ENCODE results near the gene QRFP.

GRCh38 chr9:130890870-130891687 lies 5.5 kb downstream of the QRFP start:
- TF ChIP-seq, protein P1, sequence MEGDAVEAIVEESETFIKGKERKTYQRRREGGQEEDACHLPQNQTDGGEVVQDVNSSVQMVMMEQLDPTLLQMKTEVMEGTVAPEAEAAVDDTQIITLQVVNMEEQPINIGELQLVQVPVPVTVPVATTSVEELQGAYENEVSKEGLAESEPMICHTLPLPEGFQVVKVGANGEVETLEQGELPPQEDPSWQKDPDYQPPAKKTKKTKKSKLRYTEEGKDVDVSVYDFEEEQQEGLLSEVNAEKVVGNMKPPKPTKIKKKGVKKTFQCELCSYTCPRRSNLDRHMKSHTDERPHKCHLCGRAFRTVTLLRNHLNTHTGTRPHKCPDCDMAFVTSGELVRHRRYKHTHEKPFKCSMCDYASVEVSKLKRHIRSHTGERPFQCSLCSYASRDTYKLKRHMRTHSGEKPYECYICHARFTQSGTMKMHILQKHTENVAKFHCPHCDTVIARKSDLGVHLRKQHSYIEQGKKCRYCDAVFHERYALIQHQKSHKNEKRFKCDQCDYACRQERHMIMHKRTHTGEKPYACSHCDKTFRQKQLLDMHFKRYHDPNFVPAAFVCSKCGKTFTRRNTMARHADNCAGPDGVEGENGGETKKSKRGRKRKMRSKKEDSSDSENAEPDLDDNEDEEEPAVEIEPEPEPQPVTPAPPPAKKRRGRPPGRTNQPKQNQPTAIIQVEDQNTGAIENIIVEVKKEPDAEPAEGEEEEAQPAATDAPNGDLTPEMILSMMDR (IDR thresholded peaks at IDR 0.05; ENCODE audit: low read depth, low read length) = no peak
- no peak for TF ChIP-seq POLR2A (IDR thresholded peaks at IDR 0.05; ENCODE audit: extremely low read depth, insufficient read length)
- TF ChIP-seq, protein P2, sequence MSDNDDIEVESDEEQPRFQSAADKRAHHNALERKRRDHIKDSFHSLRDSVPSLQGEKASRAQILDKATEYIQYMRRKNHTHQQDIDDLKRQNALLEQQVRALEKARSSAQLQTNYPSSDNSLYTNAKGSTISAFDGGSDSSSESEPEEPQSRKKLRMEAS (IDR thresholded peaks at IDR 0.05; ENCODE audit: low read depth, low read length) = no peak

All from NB4 (cell line).